Activated CD4-positive, alpha-beta memory T cell treated with anti-CD3 and anti-CD28 coated beads, Interleukin-2, amount 10 ng/mL, durations not matched to agents 7 days and 5 days (primary cell): ENCODE data around the gene ATRNL1. TPM values are rescaled to one million over a fixed set of nuclear protein-coding genes. Genes with fewer than 3 reads are reported as not detected.

ENCODE experiments used
- CTCF ChIA-PET: fragments of 350-600 bp; sonication (Branson Sonifier 250); formaldehyde crosslinking; loops from one replicate; lab custom pipeline; 2021; ENCODE audit warnings: antibody characterized with exemption, inconsistent platforms; lab: Charles Lee
- POLR2A ChIA-PET: fragments of 350-600 bp; sonication (Branson Sonifier 250); formaldehyde crosslinking; loops from one replicate; lab custom pipeline; 2021; ENCODE audit warnings: antibody characterized with exemption; lab: Charles Lee
- DNase-seq: peaks from one replicate; pipeline ENCODE4 v3.0.0-alpha.2; 2020
- H3K27ac Mint-ChIP-seq: one replicate; pipeline ENCODE4 v1.8.0; 2021; ENCODE audit warnings: mild to moderate bottlenecking, mixed read lengths
- H3K27me3 Mint-ChIP-seq: one replicate; pipeline ENCODE4 v1.8.0; 2021; ENCODE audit warnings: mixed read lengths
- H3K36me3 Mint-ChIP-seq: one replicate; pipeline ENCODE4 v1.8.0; 2021; ENCODE audit warnings: low read depth, mixed read lengths
- H3K4me1 Mint-ChIP-seq: one replicate; pipeline ENCODE4 v1.8.0; 2021; ENCODE audit warnings: mixed read lengths
- H3K4me3 Mint-ChIP-seq: one replicate; pipeline ENCODE4 v1.8.0; 2021; ENCODE audit warnings: mild to moderate bottlenecking, mixed read lengths
- H3K9me3 Mint-ChIP-seq: one replicate; pipeline ENCODE4 v1.8.0; 2021; ENCODE audit warnings: mixed read lengths
- total RNA-seq, 2 experiments: library from RNA; stranded (reverse); gene quantifications; one replicate each; pipeline ENCODE4 v1.2.3, GENCODE V29; 2021

Gene ATRNL1
- total RNA-seq, 2 experiments from 2014 or later: 0.28 to 0.55 TPM

GRCh38 chr10:115649217-115649616 is 556.1 kb downstream of the ATRNL1 start:
- H3K4me1 Mint-ChIP-seq: no peaks in the 10 kb centered on the region
- H3K36me3 Mint-ChIP-seq: no peaks in the 10 kb centered on the region
- H3K27me3 Mint-ChIP-seq: no peaks in the 10 kb centered on the region
- DNase-seq: no peak
- H3K27ac Mint-ChIP-seq: no peak overlapping the region
- CTCF ChIA-PET: no interaction called here
- POLR2A ChIA-PET: no interaction called here
- peaks cover 7% of the 10 kb centered on the region for H3K9me3 Mint-ChIP-seq
- H3K4me3 Mint-ChIP-seq: no peak overlapping the region

GRCh38 chr10:115653473-115653872 is 560.3 kb downstream of the ATRNL1 start:
- CTCF ChIA-PET: no interaction called here
- no peak overlapping the region for H3K4me3 Mint-ChIP-seq

GRCh38 chr10:115654961-115655360 is 561.8 kb downstream of the ATRNL1 start:
- H3K4me3 Mint-ChIP-seq: no peak overlapping the region
- ChIA-PET POLR2A (no interaction called here), CTCF (no interaction called here)
- no peak overlapping the region for H3K27ac Mint-ChIP-seq
- no peaks in the 10 kb centered on the region for H3K4me1 Mint-ChIP-seq
- peaks cover 9% of the 10 kb centered on the region for H3K9me3 Mint-ChIP-seq
- no peak for DNase-seq
- H3K27me3 Mint-ChIP-seq: no peaks in the 10 kb centered on the region
- no peaks in the 10 kb centered on the region for H3K36me3 Mint-ChIP-seq

More at GRCh38 chr10:115653473-115653872, 560.3 kb downstream of the ATRNL1 start:
- Mint-ChIP-seq H3K36me3 (no peaks in the 10 kb centered on the region), H3K27ac (no peak overlapping the region), H3K4me1 (no peaks in the 10 kb centered on the region), H3K9me3 (peaks cover 9% of the 10 kb centered on the region), H3K27me3 (no peaks in the 10 kb centered on the region)
- DNase-seq: no peak
- POLR2A ChIA-PET: no interaction called here

- Mint-ChIP-seq H3K4me3 (no peak overlapping the region), H3K27me3 (no peaks in the 10 kb centered on the region), H3K36me3 (no peaks in the 10 kb centered on the region), H3K4me1 (no peaks in the 10 kb centered on the region), H3K27ac (no peak overlapping the region), H3K9me3 (peaks cover 4% of the 10 kb centered on the region)
- ChIA-PET POLR2A (no interaction called here), CTCF (no interaction called here)
- DNase-seq: no peak
These were observed 564.1 kb downstream of the ATRNL1 start for GRCh38 chr10:115657161-115657860.

GRCh38 chr10:115659616-115660015 is 566.5 kb downstream of the ATRNL1 start:
- no peaks in the 10 kb centered on the region for H3K36me3 Mint-ChIP-seq
- peaks cover 4% of the 10 kb centered on the region for H3K9me3 Mint-ChIP-seq
- DNase-seq: no peak
- H3K4me1 Mint-ChIP-seq: no peaks in the 10 kb centered on the region
- POLR2A ChIA-PET: no interaction called here
- no peak overlapping the region for H3K4me3 Mint-ChIP-seq
- no peak overlapping the region for H3K27ac Mint-ChIP-seq
- no peaks in the 10 kb centered on the region for H3K27me3 Mint-ChIP-seq
- CTCF ChIA-PET: no interaction called here

- ChIA-PET POLR2A (no interaction called here), CTCF (no interaction called here)
- Mint-ChIP-seq H3K4me1 (no peaks in the 10 kb centered on the region), H3K27ac (no peak overlapping the region), H3K36me3 (no peaks in the 10 kb centered on the region), H3K27me3 (no peaks in the 10 kb centered on the region), H3K9me3 (peaks cover 3% of the 10 kb centered on the region), H3K4me3 (no peak overlapping the region)
- no peak for DNase-seq
These were observed 567.2 kb downstream of the ATRNL1 start for GRCh38 chr10:115660391-115660790.

- H3K27ac Mint-ChIP-seq: no peak overlapping the region
- CTCF ChIA-PET: no interaction called here
- H3K36me3 Mint-ChIP-seq: no peaks in the 10 kb centered on the region
- no peak for DNase-seq
- peaks cover 3% of the 10 kb centered on the region for H3K9me3 Mint-ChIP-seq
- no peak overlapping the region for H3K4me3 Mint-ChIP-seq
- POLR2A ChIA-PET: no interaction called here
- H3K27me3 Mint-ChIP-seq: no peaks in the 10 kb centered on the region
- no peaks in the 10 kb centered on the region for H3K4me1 Mint-ChIP-seq
These were observed 569.3 kb downstream of the ATRNL1 start for GRCh38 chr10:115662422-115662821.

GRCh38 chr10:115665549-115665948 is 572.4 kb downstream of the ATRNL1 start:
- no peaks in the 10 kb centered on the region for H3K9me3 Mint-ChIP-seq
- no peaks in the 10 kb centered on the region for H3K27me3 Mint-ChIP-seq
- no peak overlapping the region for H3K27ac Mint-ChIP-seq
- no peak for DNase-seq
- POLR2A ChIA-PET: no interaction called here
- no peaks in the 10 kb centered on the region for H3K4me1 Mint-ChIP-seq
- no peaks in the 10 kb centered on the region for H3K36me3 Mint-ChIP-seq
- no peak overlapping the region for H3K4me3 Mint-ChIP-seq
- CTCF ChIA-PET: no interaction called here

GRCh38 chr10:115674496-115674895 is 581.3 kb downstream of the ATRNL1 start:
- no peaks in the 10 kb centered on the region for H3K27me3 Mint-ChIP-seq
- DNase-seq: no peak
- CTCF ChIA-PET: no interaction called here
- H3K36me3 Mint-ChIP-seq: no peaks in the 10 kb centered on the region
- no peaks in the 10 kb centered on the region for H3K4me1 Mint-ChIP-seq
- H3K4me3 Mint-ChIP-seq: no peak overlapping the region
- peaks cover 2% of the 10 kb centered on the region for H3K9me3 Mint-ChIP-seq
- no peak overlapping the region for H3K27ac Mint-ChIP-seq
- POLR2A ChIA-PET: no interaction called here

GRCh38 chr10:115696747-115697146 is 603.6 kb downstream of the ATRNL1 start:
- H3K4me1 Mint-ChIP-seq: no peaks in the 10 kb centered on the region
- ChIA-PET CTCF (no interaction called here), POLR2A (no interaction called here)
- no peaks in the 10 kb centered on the region for H3K36me3 Mint-ChIP-seq
- no peak for DNase-seq
- H3K27ac Mint-ChIP-seq: no peak overlapping the region
- no peak overlapping the region for H3K4me3 Mint-ChIP-seq
- peaks cover 2% of the 10 kb centered on the region for H3K9me3 Mint-ChIP-seq
- H3K27me3 Mint-ChIP-seq: no peaks in the 10 kb centered on the region

- POLR2A ChIA-PET: no interaction called here
- no peaks in the 10 kb centered on the region for H3K27me3 Mint-ChIP-seq
- H3K4me3 Mint-ChIP-seq: no peak overlapping the region
- no peaks in the 10 kb centered on the region for H3K4me1 Mint-ChIP-seq
- no peak overlapping the region for H3K27ac Mint-ChIP-seq
- CTCF ChIA-PET: interaction anchor here (0.6 kb wide), 1 partner anchor 418 kb away, joined by 3 read pairs; no protein-coding TSS in a partner anchor
- H3K9me3 Mint-ChIP-seq: no peaks in the 10 kb centered on the region
- no peak for DNase-seq
- H3K36me3 Mint-ChIP-seq: no peaks in the 10 kb centered on the region
These were observed 612.9 kb downstream of the ATRNL1 start for GRCh38 chr10:115706026-115706425.

- Mint-ChIP-seq H3K9me3 (no peaks in the 10 kb centered on the region), H3K4me3 (no peak overlapping the region), H3K4me1 (no peaks in the 10 kb centered on the region), H3K27me3 (no peaks in the 10 kb centered on the region), H3K36me3 (no peaks in the 10 kb centered on the region), H3K27ac (no peak overlapping the region)
- ChIA-PET POLR2A (no interaction called here), CTCF (interaction anchor here (0.6 kb wide), 1 partner anchor 418 kb away, joined by 3 read pairs; no protein-coding TSS in a partner anchor)
- no peak for DNase-seq
These were observed 613.4 kb downstream of the ATRNL1 start for GRCh38 chr10:115706488-115707076.

- CTCF ChIA-PET: interaction anchor here (1.0 kb wide), 1 partner anchor 66 kb away, joined by 3 read pairs; no protein-coding TSS in a partner anchor
- no peaks in the 10 kb centered on the region for H3K9me3 Mint-ChIP-seq
- no peaks in the 10 kb centered on the region for H3K4me1 Mint-ChIP-seq
- no peak overlapping the region for H3K4me3 Mint-ChIP-seq
- H3K27ac Mint-ChIP-seq: no peak overlapping the region
- H3K36me3 Mint-ChIP-seq: no peaks in the 10 kb centered on the region
- no peak for DNase-seq
- H3K27me3 Mint-ChIP-seq: no peaks in the 10 kb centered on the region
- POLR2A ChIA-PET: no interaction called here
These were observed 617.0 kb downstream of the ATRNL1 start for GRCh38 chr10:115710136-115710535.

- Mint-ChIP-seq H3K9me3 (no peaks in the 10 kb centered on the region), H3K27ac (no peak overlapping the region), H3K4me3 (no peak overlapping the region), H3K4me1 (no peaks in the 10 kb centered on the region), H3K36me3 (no peaks in the 10 kb centered on the region), H3K27me3 (no peaks in the 10 kb centered on the region)
- DNase-seq: no peak
- ChIA-PET POLR2A (no interaction called here), CTCF (no interaction called here)
These were observed 618.1 kb downstream of the ATRNL1 start for GRCh38 chr10:115711306-115711705.
